Stomach smooth muscle (tissue), 2 donors: ENCODE results near the gene TAS1R2.
"Not testable (repeated sequence)": the region's sequence is repeated elsewhere in the genome, so short reads cannot be mapped to it uniquely, and the experiment has no call there.

ENCODE experiments used
- H3K27ac ChIP-seq: one replicate; pipeline ENCODE4 v1.7.0; 2013; ENCODE audit warnings: mild to moderate bottlenecking, low read length, inconsistent platforms
- H3K27me3 ChIP-seq, 2 donors: one replicate each; pipeline ENCODE4 v1.7.0; 2013; ENCODE audit warnings: low read length in 2 of 2; ENCODE audit not compliant: insufficient read depth in 2 of 2, control insufficient read depth in 1 of 2
- H3K36me3 ChIP-seq, 2 donors: one replicate each; pipeline ENCODE4 v1.7.0; 2013; ENCODE audit warnings: low read length in 2 of 2; ENCODE audit not compliant: control insufficient read depth in 2 of 2, insufficient read depth in 2 of 2
- H3K4me1 ChIP-seq: one replicate; pipeline ENCODE4 v1.7.0; 2013; ENCODE audit warnings: low read length; ENCODE audit not compliant: control insufficient read depth, insufficient read depth
- H3K4me3 ChIP-seq, 2 donors: one replicate each; pipeline ENCODE4 v1.7.0; 2013; ENCODE audit warnings: low read length in 2 of 2
- H3K9ac ChIP-seq, 2 donors: one replicate each; pipeline ENCODE4 v1.7.0; 2013; ENCODE audit warnings: low read length in 2 of 2, mild to moderate bottlenecking in 1 of 2
- H3K9me3 ChIP-seq, 2 donors: one replicate each; pipeline ENCODE4 v1.7.0; 2013; ENCODE audit warnings: low read length in 2 of 2; ENCODE audit not compliant: control insufficient read depth in 2 of 2
- donor health status: healthy.
- donor health status: Pancreatic carcinoma.

TAS1R2 gene

GRCh38 chr1:18899363-18900049, 40.0 kb upstream of the TAS1R2 start:
- Histone ChIP-seq H3K9me3 (no peaks in the 10 kb centered on the region), H3K36me3 (peaks cover 0 to 5% of the 10 kb centered on the region in 2 donors), H3K27ac (no peak overlapping the region), H3K9ac (no peak overlapping the region), H3K27me3 (no peaks in the 10 kb centered on the region), H3K4me3 (no peak overlapping the region), H3K4me1 (peaks cover 22% of the 10 kb centered on the region)

- H3K4me1 ChIP-seq: peaks cover 22% of the 10 kb centered on the region
- peaks cover 0 to 5% of the 10 kb centered on the region in 2 donors for H3K36me3 ChIP-seq
- H3K9me3 ChIP-seq: no peaks in the 10 kb centered on the region
- H3K27ac ChIP-seq: no peak overlapping the region
- no peaks in the 10 kb centered on the region for H3K27me3 ChIP-seq
- no peak overlapping the region for H3K9ac ChIP-seq
- no peak overlapping the region for H3K4me3 ChIP-seq
Observed at GRCh38 chr1:18898567-18898966, 39.1 kb upstream of the TAS1R2 start.

- peaks cover 6% of the 10 kb centered on the region for H3K4me1 ChIP-seq
- H3K9ac ChIP-seq: no peak overlapping the region
Observed at GRCh38 chr1:18895317-18895716, 35.9 kb upstream of the TAS1R2 start.

GRCh38 chr1:18893120-18893519, 33.7 kb upstream of the TAS1R2 start:
- Histone ChIP-seq H3K9me3 (no peaks in the 10 kb centered on the region), H3K9ac (no peak overlapping the region), H3K27me3 (no peaks in the 10 kb centered on the region), H3K4me1 (peaks cover 6% of the 10 kb centered on the region), H3K4me3 (no peak overlapping the region), H3K36me3 (peaks cover 0 to 7% of the 10 kb centered on the region in 2 donors), H3K27ac (no peak overlapping the region)

More at GRCh38 chr1:18895317-18895716, 35.9 kb upstream of the TAS1R2 start:
- no peak overlapping the region for H3K4me3 ChIP-seq
- peaks cover 0 to 5% of the 10 kb centered on the region in 2 donors for H3K36me3 ChIP-seq
- no peaks in the 10 kb centered on the region for H3K27me3 ChIP-seq
- H3K9me3 ChIP-seq: no peaks in the 10 kb centered on the region
- H3K27ac ChIP-seq: no peak overlapping the region

- H3K36me3 ChIP-seq, H3K9me3 ChIP-seq, H3K4me3 ChIP-seq, H3K27me3 ChIP-seq, H3K9ac ChIP-seq, H3K27ac ChIP-seq, H3K4me1 ChIP-seq: not testable (repeated sequence)
Observed at GRCh38 chr1:18891858-18892257, 32.4 kb upstream of the TAS1R2 start.

GRCh38 chr1:18891426-18891780, 31.9 kb upstream of the TAS1R2 start:
- H3K4me1 ChIP-seq: peaks cover 6% of the 10 kb centered on the region
- peaks cover 0 to 2% of the 10 kb centered on the region in 2 donors for H3K36me3 ChIP-seq

GRCh38 chr1:18890706-18891425, 31.4 kb upstream of the TAS1R2 start:
- Histone ChIP-seq H3K9me3 (no peaks in the 10 kb centered on the region), H3K36me3 (peaks cover 0 to 2% of the 10 kb centered on the region in 2 donors), H3K4me1 (peaks cover 6% of the 10 kb centered on the region), H3K27me3 (no peaks in the 10 kb centered on the region), H3K4me3 (no peak overlapping the region), H3K9ac (no peak overlapping the region), H3K27ac (no peak overlapping the region)

More at GRCh38 chr1:18891426-18891780, 31.9 kb upstream of the TAS1R2 start:
- no peak overlapping the region for H3K27ac ChIP-seq
- no peaks in the 10 kb centered on the region for H3K27me3 ChIP-seq
- no peak overlapping the region for H3K9ac ChIP-seq
- H3K9me3 ChIP-seq: no peaks in the 10 kb centered on the region
- H3K4me3 ChIP-seq: no peak overlapping the region

- no peak overlapping the region for H3K4me3 ChIP-seq
- no peaks in the 10 kb centered on the region for H3K9me3 ChIP-seq
- H3K4me1 ChIP-seq: peaks cover 4% of the 10 kb centered on the region
- H3K27ac ChIP-seq: no peak overlapping the region
- H3K9ac ChIP-seq: no peak overlapping the region
- H3K36me3 ChIP-seq: peaks cover 0 to 9% of the 10 kb centered on the region in 2 donors
- H3K27me3 ChIP-seq: no peaks in the 10 kb centered on the region
Observed at GRCh38 chr1:18886003-18886335, 26.5 kb upstream of the TAS1R2 start.

GRCh38 chr1:18885311-18886002, 26.0 kb upstream of the TAS1R2 start:
- Histone ChIP-seq H3K36me3 (peaks cover 0 to 10% of the 10 kb centered on the region in 2 donors), H3K4me3 (no peak overlapping the region), H3K9me3 (no peaks in the 10 kb centered on the region), H3K9ac (no peak overlapping the region), H3K27ac (no peak overlapping the region), H3K27me3 (no peaks in the 10 kb centered on the region), H3K4me1 (no peaks in the 10 kb centered on the region)

- no peaks in the 10 kb centered on the region for H3K9me3 ChIP-seq
- no peak overlapping the region for H3K9ac ChIP-seq
- no peaks in the 10 kb centered on the region for H3K27me3 ChIP-seq
- H3K4me3 ChIP-seq: no peak overlapping the region
- no peak overlapping the region for H3K27ac ChIP-seq
- H3K4me1 ChIP-seq: no peaks in the 10 kb centered on the region
- peaks cover 0 to 10% of the 10 kb centered on the region in 2 donors for H3K36me3 ChIP-seq
Observed at GRCh38 chr1:18884727-18885126, 25.3 kb upstream of the TAS1R2 start.

- Histone ChIP-seq H3K9ac (no peak overlapping the region), H3K9me3 (no peaks in the 10 kb centered on the region), H3K27me3 (no peaks in the 10 kb centered on the region), H3K4me3 (no peak overlapping the region), H3K27ac (no peak overlapping the region), H3K4me1 (no peaks in the 10 kb centered on the region), H3K36me3 (peaks cover 0 to 10% of the 10 kb centered on the region in 2 donors)
Observed at GRCh38 chr1:18884419-18884717, 24.9 kb upstream of the TAS1R2 start.
